Iris pigment epithelial cell (primary cell): ENCODE measurements around the gene AGFG1.
"Not testable (repeated sequence)": the region's sequence is repeated elsewhere in the genome, so short reads cannot be mapped to it uniquely, and the experiment has no call there.

Source experiments
- DNase-seq: peaks from one replicate; pipeline ENCODE4 v3.0.0-alpha.2; 2011; ENCODE audit warnings: low read depth

AGFG1 gene

DNA sequence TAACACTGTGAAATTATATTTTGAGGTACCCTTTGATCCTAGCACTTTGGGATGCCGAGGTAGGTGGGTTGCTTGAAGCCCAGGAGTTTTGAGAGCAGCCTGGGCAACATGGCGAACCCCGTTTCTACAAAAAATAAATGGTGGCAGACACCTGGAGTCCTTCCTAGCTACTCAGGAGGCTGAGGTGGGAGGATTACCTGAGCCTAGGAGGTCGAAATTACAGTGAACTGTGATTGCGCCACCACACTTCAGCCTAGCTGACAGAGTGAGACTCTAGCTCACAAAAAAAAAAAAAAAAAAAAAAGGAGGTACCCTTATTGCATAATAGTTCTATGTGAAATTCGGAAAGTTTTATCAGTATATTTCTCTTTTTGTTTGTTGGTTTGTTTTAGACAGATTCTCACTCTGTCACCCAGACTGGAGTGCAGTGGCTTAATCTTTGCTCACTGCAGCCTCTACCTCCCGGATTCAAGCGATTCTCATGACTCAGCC is 67.6 kb downstream of the AGFG1 start:
- DNase-seq: no peak

GRCh38 chr2:227540352-227540751 is 68.4 kb downstream of the AGFG1 start:
- not testable (repeated sequence) for DNase-seq

GRCh38 chr2:227545990-227546389 is 74.0 kb downstream of the AGFG1 start:
- DNase-seq: peak; percentile 18

DNA sequence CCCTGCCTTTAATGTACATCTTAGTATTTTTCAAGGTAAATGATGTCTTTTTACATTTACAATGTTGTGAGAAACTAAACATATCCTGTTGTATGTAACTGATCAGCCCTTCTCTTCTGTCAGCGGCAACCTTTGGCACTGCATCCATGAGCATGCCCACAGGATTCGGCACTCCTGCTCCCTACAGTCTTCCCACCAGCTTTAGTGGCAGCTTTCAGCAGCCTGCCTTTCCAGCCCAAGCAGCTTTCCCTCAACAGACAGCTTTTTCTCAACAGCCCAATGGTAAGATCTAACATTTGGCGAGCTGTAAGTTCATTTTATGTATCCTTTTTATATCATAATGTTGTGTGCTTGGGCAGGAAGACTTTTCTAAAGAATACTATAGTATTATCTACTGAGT is 79.9 kb downstream of the AGFG1 start:
- DNase-seq: no peak

DNA sequence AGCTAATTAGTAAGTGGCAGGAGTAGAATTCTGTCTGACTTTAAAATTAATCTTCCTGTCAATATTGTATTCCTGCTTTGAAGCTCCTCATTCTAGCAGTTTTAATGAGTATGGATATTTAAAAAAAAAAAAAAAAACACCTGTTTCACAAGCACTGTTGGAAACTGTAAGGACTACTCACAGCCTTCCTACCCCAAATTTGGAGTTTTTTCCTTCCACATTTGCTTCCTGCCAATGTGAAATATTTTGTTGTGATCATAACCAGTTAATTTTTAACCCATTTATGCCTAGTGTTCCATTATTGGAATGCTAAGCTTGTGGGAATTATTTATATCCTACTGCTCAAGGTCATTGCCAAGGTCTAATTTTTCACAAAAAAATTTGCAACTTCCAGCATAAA is 90.6 kb downstream of the AGFG1 start:
- DNase-seq: no peak

- no peak for DNase-seq
Observed at GRCh38 chr2:227565080-227565479, 93.1 kb downstream of the AGFG1 start.

DNA sequence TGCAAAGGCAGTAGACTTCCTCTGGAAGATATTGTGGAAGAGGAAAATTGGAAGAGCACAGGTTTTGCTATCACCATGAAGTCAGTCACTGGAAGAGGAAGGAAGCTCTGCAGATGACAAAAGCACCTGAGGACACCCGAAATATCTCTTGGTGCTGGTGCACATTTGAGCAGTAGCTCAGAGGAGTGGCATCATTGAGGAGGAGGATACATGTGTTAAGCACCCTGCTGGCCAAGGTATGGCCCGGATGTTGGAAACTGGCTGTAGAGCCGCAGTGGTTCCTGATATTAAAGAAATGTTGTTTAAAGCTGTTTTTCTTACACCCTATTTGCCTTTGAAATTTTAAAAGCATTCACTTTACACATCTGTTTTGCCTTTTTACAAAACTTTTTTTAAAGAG is 94.1 kb downstream of the AGFG1 start:
- no peak for DNase-seq

GRCh38 chr2:227568852-227569169 is 96.9 kb downstream of the AGFG1 start:
- no peak for DNase-seq

DNA sequence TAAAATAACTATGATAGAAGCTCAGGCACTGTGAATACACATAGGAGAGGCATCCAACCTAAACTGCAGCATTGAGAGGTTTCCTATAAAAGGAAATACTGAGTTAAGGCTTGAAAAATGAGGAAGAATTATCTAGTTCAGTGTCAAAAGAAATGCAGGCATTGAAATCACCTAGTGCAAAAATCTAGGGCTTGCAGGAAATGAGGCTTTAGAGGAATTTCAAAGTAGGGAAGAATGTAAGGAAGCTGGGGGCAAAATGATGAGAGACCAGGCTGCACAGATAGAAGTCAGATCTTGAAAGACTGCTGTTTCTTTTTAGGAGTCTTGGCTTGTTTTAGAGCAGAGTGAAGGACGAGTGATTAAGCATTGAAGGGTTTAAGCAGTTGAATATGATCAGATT is 98.7 kb downstream of the AGFG1 start:
- no peak for DNase-seq

DNA sequence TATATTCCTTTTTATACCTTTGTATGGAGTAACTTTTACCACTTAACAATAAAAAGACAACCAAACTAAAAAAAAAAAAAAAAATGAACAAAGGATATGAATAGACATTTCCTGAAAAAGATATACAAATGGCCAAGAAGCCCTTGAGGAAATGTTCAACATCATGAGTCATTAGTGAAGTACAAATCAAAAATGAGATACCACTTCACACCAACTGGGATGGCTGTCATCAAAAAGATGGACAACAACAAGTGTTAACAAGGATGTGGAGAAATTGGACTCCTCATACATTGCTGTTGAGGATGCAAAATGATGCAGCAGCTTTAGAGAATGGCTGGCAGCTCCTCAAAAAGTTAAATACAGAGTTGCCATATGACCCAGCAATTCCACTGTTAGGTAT is 104.2 kb downstream of the AGFG1 start:
- peak; percentile 32 for DNase-seq

GRCh38 chr2:227576812-227577211 is 104.9 kb downstream of the AGFG1 start:
- DNase-seq: no peak

GRCh38 chr2:227577555-227577954 is 105.6 kb downstream of the AGFG1 start:
- no peak for DNase-seq

DNA sequence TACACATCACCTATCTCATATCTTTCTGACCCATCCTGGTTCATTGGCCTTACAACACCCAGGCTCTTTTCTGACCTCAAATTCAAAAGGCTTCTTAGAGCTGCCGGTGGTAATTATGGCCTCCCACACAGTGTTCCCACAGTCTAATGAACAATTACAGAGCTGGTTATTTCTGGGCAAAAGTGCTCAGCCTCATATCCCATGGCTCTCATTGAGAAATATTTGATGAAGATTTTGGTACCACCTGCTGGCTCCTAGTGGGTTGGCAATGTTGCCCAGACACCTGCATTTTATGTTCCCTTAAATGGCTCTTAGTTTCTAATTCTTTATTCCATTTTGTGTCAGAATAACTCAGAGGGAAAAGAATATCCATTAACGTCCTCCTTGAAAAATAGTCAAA is 106.7 kb downstream of the AGFG1 start:
- DNase-seq: no peak

- DNase-seq: no peak
Observed at GRCh38 chr2:227579791-227580190, 107.8 kb downstream of the AGFG1 start.

GRCh38 chr2:227582369-227582768 is 110.4 kb downstream of the AGFG1 start:
- DNase-seq: no peak

DNA sequence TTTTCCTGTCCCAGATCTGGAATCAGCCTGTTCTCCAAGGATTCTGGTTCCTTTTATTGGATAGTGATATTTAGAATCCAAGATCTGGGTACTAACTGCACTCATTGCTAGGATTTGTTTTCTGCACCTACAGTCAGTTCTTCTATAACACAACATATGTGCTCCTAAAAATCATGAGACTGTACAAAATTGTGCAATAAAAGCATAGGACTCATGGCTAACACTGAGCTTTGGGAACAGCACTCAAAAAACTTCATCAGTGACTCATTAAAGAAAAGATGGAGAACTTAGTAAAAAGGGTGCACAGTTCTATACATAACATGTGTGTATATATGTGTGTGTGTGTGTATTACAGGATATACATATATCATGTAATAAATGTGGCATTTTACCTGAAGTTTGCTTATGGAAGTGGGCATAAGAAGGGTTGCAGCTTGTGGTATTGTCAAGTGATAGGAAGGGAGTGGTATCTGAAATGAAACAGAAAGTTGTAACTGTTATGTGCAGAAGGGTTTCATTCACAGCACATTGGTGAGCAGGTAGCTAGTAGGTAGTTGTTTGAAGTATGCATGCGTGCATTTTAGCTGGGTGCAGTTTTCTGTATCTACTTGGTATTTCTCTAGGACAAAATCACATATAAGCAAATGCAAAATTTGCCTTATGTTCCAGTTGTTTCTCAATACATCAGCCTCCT is 120.9 kb downstream of the AGFG1 start:
- DNase-seq: no peak

GRCh38 chr2:227595797-227596196 is 123.8 kb downstream of the AGFG1 start:
- no peak for DNase-seq

DNA sequence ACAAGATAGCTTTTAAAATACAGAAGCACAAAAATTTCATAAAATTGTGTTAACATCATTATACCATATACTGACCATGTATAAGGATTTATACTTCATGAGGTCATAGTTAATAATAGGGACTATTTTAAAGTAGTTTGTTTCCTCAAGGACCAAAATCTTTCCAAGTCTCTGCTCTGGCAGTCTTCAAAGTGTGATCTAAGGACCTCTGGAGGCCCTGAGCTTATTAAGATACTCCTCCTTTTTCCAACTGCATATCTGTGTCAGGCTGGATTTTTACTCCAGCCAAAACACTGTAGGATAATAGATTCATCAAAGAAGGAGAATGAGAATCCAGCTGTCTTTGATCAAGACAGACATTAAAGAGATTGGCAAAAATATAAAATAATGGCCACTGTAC is 125.1 kb downstream of the AGFG1 start:
- no peak for DNase-seq

- DNase-seq: no peak
Observed at GRCh38 chr2:227597998-227598397, 126.0 kb downstream of the AGFG1 start.

DNA sequence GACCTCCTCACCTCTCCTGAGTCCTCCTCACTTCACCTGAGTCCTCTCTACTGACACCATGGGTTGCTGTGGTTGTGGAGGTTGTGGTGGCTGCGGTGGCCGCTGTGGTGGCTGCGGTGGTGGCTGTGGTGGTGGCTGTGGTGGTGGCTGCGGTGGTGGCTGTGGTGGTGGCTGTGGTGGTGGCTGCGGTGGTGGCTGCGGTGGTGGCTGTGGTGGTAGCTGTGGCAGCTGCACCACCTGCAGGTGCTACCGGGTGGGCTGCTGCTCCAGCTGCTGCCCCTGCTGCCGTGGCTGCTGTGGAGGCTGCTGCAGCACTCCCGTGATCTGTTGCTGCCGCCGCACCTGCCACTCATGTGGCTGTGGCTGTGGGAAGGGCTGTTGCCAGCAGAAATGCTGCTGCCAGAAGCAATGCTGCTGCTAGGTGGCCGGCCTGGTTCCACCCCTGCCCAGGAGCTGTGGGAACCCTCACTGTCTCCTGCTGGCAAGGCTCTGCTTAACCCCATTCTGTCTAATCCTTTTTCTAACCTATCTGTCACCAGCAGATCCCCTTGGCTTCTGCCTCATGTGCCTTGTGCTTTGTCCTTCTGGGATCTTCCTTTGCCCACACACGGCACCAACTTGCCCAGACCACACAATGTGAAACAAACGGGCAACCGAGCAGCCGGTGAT is 127.0 kb downstream of the AGFG1 start, which contains the start of gene SCYGR2:
TSS of gene SCYGR2 (plus strand) at position 59 of the 669 bp plus-strand sequence. CDS start at position 59, 0 bp downstream.
- not testable (repeated sequence) for DNase-seq

DNA sequence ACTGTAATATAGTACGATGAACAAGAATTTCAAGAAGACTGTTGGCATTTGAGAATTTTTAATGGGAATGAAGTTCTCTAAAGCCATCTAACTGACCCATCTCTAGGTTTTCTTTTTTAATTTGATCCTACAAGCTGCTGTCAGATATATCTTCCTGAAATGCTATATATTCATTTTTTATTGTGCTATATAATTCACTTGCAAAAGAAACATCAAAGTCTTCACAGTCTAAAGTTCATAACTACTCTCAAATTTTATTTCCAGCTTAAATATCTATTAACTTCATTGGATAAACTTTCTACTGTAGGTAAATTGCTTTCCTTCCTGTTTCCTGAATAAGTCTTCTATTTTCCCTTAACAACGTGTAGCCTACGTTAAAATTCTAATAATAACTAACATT is 130.4 kb downstream of the AGFG1 start:
- DNase-seq: no peak

GRCh38 chr2:227606476-227606875 is 134.5 kb downstream of the AGFG1 start:
- DNase-seq: no peak

- DNase-seq: peak; percentile 47
Observed at GRCh38 chr2:227607941-227608340, 136.0 kb downstream of the AGFG1 start.
